NCI-H69 (cell line): ENCODE results near the gene NAAA.
"Not testable (repeated sequence)": the region's sequence is repeated elsewhere in the genome, so short reads cannot be mapped to it uniquely, and the experiment has no call there.

ENCODE experiments used
- DNase-seq: peaks from one replicate; lab custom pipeline; 2025; lab: John Stamatoyannopoulos, UW

NAAA gene

GRCh38 chr4:75919920-75920319 is 20.9 kb downstream of the NAAA start:
- DNase-seq: peak; percentile 92

GRCh38 chr4:75916091-75916661 is 24.6 kb downstream of the NAAA start:
- peak; percentile 42 for DNase-seq

- no peak for DNase-seq
These were observed 27.8 kb downstream of the NAAA start for GRCh38 chr4:75912968-75913367.

DNA sequence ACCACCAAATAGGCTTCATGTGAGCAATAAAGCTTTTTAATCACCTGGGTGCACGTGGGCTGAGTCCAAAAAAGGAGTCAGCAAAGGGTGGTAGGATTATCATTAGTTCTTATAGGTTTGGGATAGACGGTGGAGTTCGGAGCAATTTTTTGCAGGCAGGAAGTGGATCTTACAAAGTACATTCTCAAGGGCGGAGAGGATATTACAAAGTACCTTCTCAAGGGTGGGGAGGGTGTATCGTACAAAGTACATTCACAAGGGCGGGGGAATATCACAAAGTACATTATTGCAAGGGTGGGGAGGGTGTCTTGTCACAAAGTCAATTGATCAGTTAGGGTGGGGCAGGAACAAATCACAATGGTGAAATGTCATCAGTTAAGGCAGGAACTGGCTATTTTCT is 30.0 kb downstream of the NAAA start:
- not testable (repeated sequence) for DNase-seq

DNA sequence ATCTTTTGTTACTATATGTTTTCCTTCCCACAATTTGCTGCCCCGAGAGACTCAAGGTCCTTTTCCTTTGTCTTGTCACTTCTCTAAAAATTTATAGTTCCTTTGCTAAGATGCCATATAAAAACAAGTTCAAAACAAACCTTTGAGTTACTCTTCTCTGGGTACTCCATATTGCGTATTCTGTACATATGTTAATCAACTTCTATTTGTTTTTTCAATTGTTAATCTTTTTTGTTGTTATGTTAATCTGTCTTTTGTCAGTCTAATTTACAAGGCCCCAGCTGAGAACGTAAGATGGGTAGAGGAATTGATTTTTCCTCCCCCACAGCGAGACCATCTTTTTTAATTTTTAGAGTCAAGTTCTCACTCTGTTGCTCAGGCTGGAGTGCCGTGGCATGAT is 31.4 kb downstream of the NAAA start:
- DNase-seq: no peak

DNA sequence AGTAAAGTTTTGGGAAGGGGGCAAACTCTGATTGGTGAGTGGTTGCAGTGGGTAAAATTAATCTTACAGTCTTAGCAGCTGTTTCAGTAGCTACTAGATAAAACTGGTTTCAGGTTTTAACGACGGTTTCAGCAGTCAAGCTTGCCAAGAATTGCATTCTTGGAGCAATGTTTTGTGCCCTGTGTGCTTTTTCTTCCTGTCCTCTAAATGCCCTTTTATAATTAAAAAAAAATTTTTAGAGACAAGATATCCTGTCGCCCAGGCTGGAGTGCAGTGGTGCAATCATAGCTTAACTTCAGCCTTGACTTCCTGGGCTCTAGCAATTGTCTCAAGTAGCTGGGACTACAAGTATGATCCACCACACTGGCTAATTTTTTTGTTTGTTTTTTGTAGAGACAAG is 32.3 kb downstream of the NAAA start:
- no peak for DNase-seq

GRCh38 chr4:75907966-75908365 is 32.8 kb downstream of the NAAA start:
- no peak for DNase-seq

GRCh38 chr4:75904076-75904475 is 36.7 kb downstream of the NAAA start:
- no peak for DNase-seq

- no peak for DNase-seq
These were observed 38.5 kb downstream of the NAAA start, which contains the start of gene PPEF2 for GRCh38 chr4:75902352-75902751. Gene PPEF2, minus strand, starts transcription at chr4:75902452. Its CDS starts 6,127 bp downstream, at chr4:75896325.

- no peak for DNase-seq
These were observed 42.3 kb downstream of the NAAA start for GRCh38 chr4:75898536-75898935.

DNA sequence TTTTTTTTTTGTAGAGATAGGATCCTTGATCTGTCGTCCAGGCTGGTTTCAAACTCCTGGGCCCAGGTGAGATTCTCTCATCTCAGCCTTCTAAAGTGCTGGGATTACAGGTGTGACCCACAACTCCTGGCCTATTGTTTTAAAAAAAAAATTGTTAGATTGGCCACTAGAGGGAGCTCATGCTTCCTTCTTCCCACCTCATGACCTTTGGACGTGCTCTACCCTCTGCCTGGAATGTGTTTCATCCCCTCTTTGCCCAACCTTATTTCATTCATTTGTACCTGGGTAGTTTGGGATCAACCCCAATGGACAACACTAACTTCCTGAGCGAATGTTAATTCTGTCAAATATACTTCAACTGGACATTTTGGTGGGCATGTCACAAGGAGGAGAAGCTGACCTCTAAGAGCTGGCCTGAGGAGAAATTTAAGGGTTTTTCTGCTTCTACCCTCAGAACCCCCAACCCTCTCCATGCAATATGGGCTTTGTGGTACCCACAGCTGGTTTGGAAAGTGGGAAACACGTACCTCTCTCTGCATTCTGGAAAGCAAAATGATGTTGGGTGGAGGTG is 45.0 kb downstream of the NAAA start:
- peak; percentile 31 for DNase-seq

DNA sequence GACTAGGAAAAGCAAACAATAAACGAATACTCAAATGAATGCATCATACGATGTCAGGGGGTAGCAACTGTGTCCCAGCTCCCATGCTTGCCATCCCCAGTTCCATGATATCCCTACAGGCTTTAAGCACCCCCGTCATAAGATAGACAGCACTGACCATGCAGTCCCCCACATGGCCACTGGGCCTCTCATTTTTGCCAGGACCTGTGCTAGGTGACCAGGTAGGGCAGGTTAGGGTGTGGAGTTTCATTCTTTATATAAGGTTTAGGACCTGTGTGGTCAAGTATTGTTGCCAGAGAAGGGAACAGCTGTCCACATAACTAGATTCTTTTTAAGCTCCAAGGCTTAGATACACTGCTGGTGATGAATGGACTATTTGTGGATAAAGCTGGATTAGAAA is 48.3 kb downstream of the NAAA start:
- DNase-seq: no peak

- DNase-seq: no peak
These were observed 49.2 kb downstream of the NAAA start for GRCh38 chr4:75891611-75892010.

DNA sequence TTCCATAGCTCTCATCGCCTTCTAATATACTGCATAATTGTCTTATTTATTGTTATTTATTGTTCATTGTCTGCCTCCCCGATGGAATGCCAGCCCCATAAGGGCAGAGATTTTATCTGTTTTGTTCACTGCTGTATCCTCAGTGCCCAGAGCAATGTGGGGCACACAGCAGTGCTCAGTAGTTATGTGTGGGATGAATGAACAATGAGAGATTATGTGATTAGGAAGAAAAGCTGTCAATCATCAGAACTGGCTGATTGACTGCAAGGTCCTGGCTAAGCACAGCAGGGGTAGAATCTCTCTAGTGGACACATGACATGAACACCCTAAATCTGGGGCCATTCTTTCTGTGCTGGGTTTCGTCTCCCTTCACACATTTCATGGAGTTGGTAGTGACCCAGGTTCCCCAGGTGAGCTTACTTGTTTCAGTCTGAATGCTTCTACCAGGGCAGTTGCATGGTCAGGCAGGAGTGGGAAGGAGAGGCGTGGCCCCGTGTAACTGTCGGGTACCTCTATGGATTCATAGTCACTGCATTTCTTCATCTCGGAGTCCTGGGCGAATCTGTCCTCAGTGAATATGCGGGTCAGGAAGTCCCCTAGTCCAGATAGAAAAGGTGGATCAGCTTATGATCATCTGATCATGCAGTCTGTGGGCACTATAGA is 51.1 kb downstream of the NAAA start:
- DNase-seq: no peak

DNA sequence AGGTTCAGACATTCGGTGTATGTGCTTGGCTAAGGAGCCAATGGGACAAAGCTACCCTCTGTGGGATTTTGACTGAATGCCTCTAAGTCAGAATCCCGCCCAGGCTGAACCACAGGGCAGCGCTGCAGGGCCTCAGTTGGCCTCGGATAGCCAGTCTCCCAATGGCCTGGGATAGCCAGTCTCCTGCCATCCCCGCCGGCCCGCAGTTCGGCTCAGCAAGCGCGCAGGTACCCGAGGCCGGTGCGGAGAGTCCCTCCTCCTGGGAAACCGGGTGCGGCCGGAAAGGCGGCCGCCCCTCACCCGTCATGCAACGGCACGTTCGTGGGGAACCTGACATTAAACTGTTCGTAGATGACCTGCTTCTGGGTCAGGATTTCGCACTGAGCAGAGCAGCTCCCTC is 54.7 kb downstream of the NAAA start:
- no peak for DNase-seq

DNA sequence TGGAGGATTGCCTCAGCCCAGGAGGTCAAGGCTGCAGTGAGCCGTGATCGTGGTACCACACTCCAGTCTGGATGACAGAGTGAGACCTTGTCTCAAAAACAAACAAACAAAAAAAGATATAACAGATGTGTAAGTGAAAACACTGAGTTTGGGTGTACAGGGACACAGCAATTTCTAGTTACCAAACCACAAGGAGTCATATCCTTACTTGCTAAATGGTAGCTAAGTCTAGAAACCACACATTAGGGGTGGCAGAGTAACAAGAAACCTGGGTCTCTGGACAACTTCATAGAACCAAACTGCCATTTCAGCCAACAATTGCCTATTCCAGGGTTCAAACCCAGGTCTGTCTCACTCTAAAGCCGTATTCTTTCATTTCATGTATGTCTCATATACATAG is 59.3 kb downstream of the NAAA start:
- DNase-seq: no peak

DNA sequence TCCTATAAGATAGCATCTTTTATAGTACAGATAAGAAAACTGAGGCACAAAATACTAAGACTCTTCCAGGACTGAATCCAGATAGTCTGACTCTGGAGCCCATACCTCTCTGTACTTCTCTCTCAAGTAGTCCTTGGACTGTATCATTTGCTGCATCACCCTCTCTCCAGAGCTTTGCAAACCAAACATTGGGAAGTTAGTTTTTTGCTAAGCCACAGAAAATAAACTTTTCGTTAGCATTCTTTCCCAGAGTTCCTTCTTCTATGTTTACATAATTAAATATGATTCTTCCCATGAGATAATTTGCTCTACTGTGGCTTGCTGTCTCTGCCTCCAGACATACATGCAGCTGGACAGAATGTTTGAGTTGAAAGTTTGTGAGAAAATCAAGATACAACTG is 60.5 kb downstream of the NAAA start:
- no peak for DNase-seq

DNA sequence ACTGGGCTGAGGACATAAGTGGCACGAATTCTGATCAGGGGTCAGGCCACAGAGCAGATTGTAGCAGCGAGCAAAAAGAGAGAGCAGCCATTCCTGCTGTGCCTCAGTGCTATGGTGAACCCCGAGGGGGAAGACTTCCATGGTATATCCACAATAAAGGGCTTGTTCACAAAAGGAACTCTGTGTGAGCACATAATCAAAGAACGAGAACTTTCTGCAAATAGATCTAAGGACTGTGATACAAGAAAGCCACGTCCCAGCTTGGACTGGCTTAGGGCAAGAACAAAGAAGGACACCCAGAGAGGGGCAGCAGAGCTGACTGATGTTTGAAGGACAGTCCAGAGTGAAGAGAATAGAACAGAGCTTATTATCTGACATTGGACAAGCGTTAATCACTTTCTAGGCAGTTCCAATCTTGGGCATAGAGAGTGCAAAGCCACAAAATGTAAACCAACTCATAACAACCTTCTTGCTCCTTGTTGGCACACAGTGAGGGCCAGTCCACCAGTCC is 62.5 kb downstream of the NAAA start:
- DNase-seq: no peak

DNA sequence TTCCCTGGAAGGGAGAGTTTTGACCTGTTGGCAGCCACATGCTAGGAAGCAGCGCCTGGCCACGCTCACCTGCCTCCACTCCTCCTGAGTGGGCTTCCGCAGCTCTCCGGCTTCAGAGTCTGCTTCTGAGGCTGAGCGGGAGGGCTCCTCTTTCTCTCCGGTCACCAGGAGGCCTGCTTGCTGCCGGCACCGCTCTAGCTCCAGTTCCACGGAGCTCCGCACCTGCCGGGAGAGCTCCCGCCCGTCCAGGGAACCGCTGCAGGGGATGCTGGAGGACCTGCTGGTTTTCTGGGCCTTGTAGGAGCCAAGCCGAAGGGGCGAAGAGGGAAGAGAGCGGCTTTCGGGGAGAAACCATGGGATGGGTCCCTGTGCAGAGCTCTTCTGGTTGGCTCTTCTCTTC is 64.6 kb downstream of the NAAA start:
- DNase-seq: peak; percentile 4

GRCh38 chr4:75869100-75869499 is 71.7 kb downstream of the NAAA start:
- DNase-seq: no peak

GRCh38 chr4:75867130-75867529 is 73.7 kb downstream of the NAAA start:
- no peak for DNase-seq
